KMS-11 (cell line): ENCODE results near the gene VWA7.

Experiments used
- H2AFZ ChIP-seq: fragments of 200-600 bp; sonication (generic); 2 replicates; pipeline ENCODE4 v1.6.1; 2016; ENCODE audit warnings: antibody characterized with exemption, mixed run types, low read depth
- H3K27ac ChIP-seq: fragments of 200-600 bp; sonication (generic); 2 replicates; pipeline ENCODE4 v1.6.1; 2016; ENCODE audit warnings: mild to moderate bottlenecking, mixed run types
- H3K27me3 ChIP-seq: fragments of 200-600 bp; sonication (generic); 2 replicates; pipeline ENCODE4 v1.6.1; 2017; ENCODE audit warnings: mild to moderate bottlenecking, low read depth, mixed run types, moderate library complexity; ENCODE audit not compliant: insufficient read depth
- H3K36me3 ChIP-seq: fragments of 200-600 bp; sonication (generic); 2 replicates; pipeline ENCODE4 v1.6.1; 2017; ENCODE audit warnings: mild to moderate bottlenecking, mixed run types; ENCODE audit not compliant: insufficient read depth
- H3K4me1 ChIP-seq: fragments of 200-600 bp; sonication (generic); 2 replicates; pipeline ENCODE4 v1.6.1; 2016; ENCODE audit warnings: mild to moderate bottlenecking, low read depth, mixed run types; ENCODE audit not compliant: poor library complexity, severe bottlenecking
- H3K4me2 ChIP-seq: fragments of 200-600 bp; sonication (generic); 2 replicates; pipeline ENCODE4 v1.7.0; 2016; ENCODE audit warnings: mild to moderate bottlenecking, mixed run types
- H3K4me3 ChIP-seq: fragments of 200-600 bp; sonication (generic); IDR thresholded peaks from 2 replicates; pipeline ENCODE4 v1.6.1; 2017; ENCODE audit warnings: low read depth, low read length, mixed read lengths; ENCODE audit not compliant: insufficient read depth
- H3K79me2 ChIP-seq: fragments of 200-600 bp; sonication (generic); 2 replicates; pipeline ENCODE4 v1.6.1; 2016; ENCODE audit warnings: low read depth, mixed run types; ENCODE audit not compliant: insufficient read depth
- H3K9ac ChIP-seq: fragments of 200-600 bp; sonication (generic); 2 replicates; pipeline ENCODE4 v1.6.1; 2016; ENCODE audit warnings: mild to moderate bottlenecking, mixed run types
- H4K20me1 ChIP-seq: fragments of 200-600 bp; sonication (generic); 2 replicates; pipeline ENCODE4 v1.6.1; 2016; ENCODE audit warnings: mild to moderate bottlenecking, mixed run types; ENCODE audit not compliant: insufficient read depth
- CTCF ChIP-seq: fragments of 200-600 bp; sonication (generic); conservative IDR thresholded peaks from 2 replicates; pipeline ENCODE4 v1.6.1; 2017; ENCODE audit warnings: low read depth, mild to moderate bottlenecking, antibody characterized with exemption, low read length, moderate library complexity, mixed read lengths

Gene VWA7

GRCh38 chr6:31727034-31727716 lies 50.0 kb downstream of the VWA7 start:
- TF ChIP-seq CTCF: no peak
- Histone ChIP-seq H3K4me1 (peaks cover 13% of the 10 kb centered on the region), H3K4me2 (no peak overlapping the region), H3K36me3 (peaks cover 7% of the 10 kb centered on the region; the same call in 1 of the 2 replicates), H3K79me2 (no peaks in the 10 kb centered on the region), H2AFZ (no peak overlapping the region), H3K4me3 (no peak overlapping the region), H3K9ac (no peak overlapping the region), H3K27ac (no peak overlapping the region), H4K20me1 (no peaks in the 10 kb centered on the region), H3K27me3 (no peaks in the 10 kb centered on the region)

DNA sequence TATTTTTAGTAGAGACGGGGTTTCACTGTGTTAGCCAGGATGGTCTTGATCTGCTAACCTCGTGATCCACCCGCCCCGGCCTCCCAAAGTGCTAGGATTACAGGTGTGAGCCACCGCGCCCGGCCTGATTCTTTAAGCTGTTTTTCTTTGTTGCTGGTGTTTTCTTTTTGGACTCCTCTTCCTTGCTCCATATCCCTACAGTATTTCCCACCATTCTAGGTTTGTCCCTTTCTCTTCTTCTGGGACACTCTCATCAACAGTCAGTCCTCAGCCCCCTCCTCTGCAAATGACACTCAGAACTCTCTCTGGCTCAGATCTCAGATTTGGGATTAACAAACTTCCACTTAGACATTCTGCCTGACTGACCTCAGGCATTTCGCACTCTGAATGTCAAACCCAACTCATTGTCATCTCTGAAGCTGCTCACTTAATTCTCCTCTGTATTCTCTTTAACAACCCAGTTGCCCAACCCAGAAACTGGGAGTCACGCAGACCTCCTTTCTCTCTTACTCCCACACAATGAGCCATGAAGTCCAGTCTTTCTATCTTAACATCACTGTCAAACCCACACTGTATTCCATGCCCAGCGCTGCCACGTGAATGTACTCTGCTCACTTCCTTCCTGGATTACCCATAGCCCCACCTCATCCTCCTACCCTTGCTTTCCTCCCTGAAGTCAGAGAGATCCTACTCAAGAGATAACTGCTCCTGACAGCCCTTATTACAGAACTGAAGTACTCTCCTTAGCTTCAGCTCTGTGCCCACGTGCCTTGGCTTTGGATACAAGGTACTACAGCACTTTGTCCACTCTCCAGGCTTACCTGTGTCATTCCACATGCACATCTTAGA lies 51.4 kb downstream of the VWA7 start:
- Histone ChIP-seq H2AFZ (no peak overlapping the region), H3K27ac (no peak overlapping the region), H3K27me3 (no peaks in the 10 kb centered on the region; the same call in 1 of the 2 replicates), H3K9ac (no peak overlapping the region), H3K4me3 (no peak overlapping the region), H3K4me1 (peaks cover 13% of the 10 kb centered on the region), H4K20me1 (no peaks in the 10 kb centered on the region), H3K4me2 (no peak overlapping the region), H3K36me3 (peaks cover 3% of the 10 kb centered on the region; the same call in 1 of the 2 replicates), H3K79me2 (no peaks in the 10 kb centered on the region)
- TF ChIP-seq CTCF: no peak

DNA sequence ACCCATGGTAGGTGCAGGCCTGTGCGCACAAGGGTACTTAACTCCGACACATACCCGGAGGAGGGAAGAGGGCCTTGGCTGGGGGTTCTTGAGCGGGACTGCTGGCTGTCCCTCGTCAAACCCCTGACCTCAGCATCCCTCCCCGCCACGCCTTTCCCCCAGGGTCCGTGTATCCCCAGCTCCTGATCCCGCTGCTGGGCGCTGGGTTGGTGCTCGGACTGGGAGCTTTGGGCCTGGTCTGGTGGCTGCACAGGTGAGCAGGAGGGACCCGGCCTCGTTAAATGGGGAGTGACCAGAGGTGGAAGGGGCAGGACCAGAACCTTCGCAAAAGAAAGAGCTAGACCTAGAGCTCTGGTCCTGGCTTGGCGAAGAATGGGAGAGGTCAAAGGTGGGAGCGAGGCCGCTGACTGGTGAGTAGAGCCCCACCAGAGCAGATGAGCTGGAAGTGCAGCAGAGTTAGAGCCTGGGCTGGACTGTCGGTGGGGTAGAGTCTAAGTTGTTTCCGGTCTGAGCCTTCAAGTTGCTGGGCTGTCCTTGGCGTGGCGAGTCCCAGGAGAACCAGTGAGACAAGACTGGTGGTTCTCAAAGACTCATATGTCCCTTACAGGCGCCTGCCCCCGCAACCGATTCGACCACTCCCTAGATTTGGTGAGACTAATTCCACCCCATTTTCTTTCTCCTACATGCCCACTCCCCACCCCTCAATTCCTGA lies 53.0 kb downstream of the VWA7 start:
- Histone ChIP-seq H3K27ac (no peak overlapping the region), H2AFZ (no peak overlapping the region), H3K4me2 (no peak overlapping the region), H3K36me3 (no peaks in the 10 kb centered on the region), H4K20me1 (no peaks in the 10 kb centered on the region), H3K9ac (no peak overlapping the region), H3K27me3 (no peaks in the 10 kb centered on the region; the same call in 1 of the 2 replicates), H3K79me2 (no peaks in the 10 kb centered on the region), H3K4me1 (peaks cover 13% of the 10 kb centered on the region), H3K4me3 (no peak overlapping the region)
- no peak for TF ChIP-seq CTCF

- Histone ChIP-seq H3K9ac (no peak within 1 kb of the TSS), H3K36me3 (no peaks in the 10 kb centered on the region), H3K4me3 (no peak within 1 kb of the TSS), H2AFZ (no peak within 1 kb of the TSS), H3K79me2 (no peaks in the 10 kb centered on the region), H4K20me1 (no peaks in the 10 kb centered on the region), H3K27me3 (no peaks in the 10 kb centered on the region; the same call in 1 of the 2 replicates), H3K4me1 (peaks cover 6% of the 10 kb centered on the region), H3K4me2 (no peak within 1 kb of the TSS), H3K27ac (no peak within 1 kb of the TSS)
- TF ChIP-seq CTCF: no peak
Observed at GRCh38 chr6:31723245-31723979, 53.7 kb downstream of the VWA7 start, which contains the start of gene MPIG6B. Gene MPIG6B (plus strand): TSS chr6:31723373. CDS start chr6:31723384, 11 bp downstream.
